GM19351 (cell line): ENCODE data around the gene SPG21.

Source experiments
- ATAC-seq: cut with Tn5 transposase; IDR thresholded peaks from one replicate; pipeline ENCODE4 v1.9.1; 2021; ENCODE audit warnings: mild to moderate bottlenecking, moderate library complexity; ENCODE audit not compliant: unreplicated experiment

The SPG21 gene

DNA sequence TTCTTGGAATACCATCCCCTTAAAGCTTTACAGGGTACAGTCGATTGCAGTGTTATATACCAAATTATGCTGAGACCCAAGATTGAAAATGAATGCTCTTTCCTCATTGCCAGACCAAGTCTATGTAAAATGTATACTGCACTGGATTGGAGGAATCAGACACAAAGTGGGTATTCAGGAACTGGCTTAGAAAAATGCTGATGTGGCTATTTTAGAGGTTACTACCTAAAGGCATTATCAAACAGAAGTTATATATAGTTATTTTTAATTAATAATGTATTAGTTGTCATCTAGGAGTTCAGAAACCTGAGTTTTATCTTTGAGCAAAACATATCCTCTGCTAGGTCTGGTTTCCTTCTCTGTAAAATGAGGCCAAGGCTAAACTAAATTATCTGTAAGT lies 3.6 kb upstream of the SPG21 start:
- no peak for ATAC-seq

- ATAC-seq, result no peak
These were observed 1.9 kb upstream of the SPG21 start for GRCh38 chr15:64991536-64992135.

DNA sequence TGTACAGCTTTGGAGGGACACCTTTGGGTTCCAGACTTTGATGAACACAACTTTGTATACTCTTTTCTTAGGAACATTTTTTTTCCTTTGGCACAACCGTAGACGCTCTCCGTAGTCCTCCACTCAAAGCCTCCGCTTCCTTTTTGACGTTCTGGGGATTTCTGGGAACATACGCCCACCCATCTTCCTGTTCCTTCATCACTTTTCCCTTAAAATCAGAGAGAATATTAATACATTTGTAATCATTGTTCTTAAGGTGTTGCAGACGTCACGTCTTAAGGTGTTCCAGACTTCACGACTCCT lies 405 bp upstream of the SPG21 start:
- ATAC-seq, result no peak

- ATAC-seq, result no peak
These were observed 2.6 kb downstream of the SPG21 start for GRCh38 chr15:64987136-64987535.

DNA sequence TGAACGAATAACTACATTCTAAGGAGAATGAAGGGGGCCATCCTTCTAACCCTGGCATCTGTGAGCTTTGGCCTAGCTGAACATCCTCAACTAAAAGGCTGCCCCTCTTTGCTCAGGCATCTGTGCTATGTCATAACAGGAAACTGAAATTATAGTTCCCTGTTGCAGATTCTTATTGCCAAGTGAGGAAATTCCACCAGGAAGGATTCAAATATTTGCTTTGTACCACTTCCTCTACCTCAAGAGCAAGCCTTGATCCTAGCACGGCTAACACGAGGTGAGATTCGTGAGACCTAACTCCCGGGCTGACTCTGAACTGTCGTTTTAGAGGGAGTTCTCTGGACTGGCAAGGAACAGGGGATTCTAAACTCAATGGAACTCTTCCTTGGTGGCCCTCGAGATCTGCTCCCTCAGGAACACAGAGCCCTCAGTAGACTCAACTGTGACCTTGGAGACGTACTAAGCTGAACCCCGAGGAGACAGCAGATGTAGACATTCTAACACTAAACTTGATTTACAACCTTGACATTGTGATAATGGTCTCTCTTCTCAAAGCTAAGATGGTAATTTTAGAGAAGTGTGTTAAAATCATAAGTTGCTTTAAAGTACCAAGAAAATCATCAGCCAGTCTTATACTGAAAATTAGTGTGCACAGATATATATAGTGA lies 4.2 kb downstream of the SPG21 start:
- ATAC-seq, result no peak

GRCh38 chr15:64982472-64982871 lies 7.2 kb downstream of the SPG21 start:
- ATAC-seq, result no peak

DNA sequence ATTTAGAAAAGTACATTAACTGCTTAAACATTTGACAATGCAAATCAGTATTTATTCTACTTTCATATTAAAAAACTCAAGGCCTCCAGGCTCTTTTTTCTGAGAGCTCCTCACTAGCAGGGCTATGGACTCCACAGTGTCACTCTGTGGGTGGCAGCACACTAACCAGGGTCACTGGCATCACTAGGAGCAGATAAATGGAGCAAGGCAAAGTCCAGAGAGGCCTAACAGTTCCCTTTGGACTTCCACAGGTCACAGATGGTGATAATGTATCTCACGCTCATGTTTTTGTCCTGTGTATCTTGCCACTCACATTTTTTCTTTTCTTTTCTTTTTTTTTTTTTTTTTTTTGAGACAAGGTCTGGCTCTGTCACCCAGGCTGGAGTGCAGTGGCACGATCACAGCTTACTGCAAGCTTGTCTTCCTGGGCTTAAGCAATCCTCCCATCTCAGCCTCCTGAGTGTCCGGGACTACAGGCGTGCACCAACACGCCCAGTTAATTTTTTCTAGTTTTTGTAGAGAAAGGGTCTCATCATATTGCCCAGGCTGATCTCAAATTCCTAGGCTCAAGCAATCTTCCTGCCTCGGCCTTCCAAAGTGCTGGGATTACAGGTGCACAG lies 7.8 kb downstream of the SPG21 start:
- ATAC-seq, result no peak

- ATAC-seq, result no peak
These were observed 10.4 kb downstream of the SPG21 start for GRCh38 chr15:64979252-64979710.

DNA sequence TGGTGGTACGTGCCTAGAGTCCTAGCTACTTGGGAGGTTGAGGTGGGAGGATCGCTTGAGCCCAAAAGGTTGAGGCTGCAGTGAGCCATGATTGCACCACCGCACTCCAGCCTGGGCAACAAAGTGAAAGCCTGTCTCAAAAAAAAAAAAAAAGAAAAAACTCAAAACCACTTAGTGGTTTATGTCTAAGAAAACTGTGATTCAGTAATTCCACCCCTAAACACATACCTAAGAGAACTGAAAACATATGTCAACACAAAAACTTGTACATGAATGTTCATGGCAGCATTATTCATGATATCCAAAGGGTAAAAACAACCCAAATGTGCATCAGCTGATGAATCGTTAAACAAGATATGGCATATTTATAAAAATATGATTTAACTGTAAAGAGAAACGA lies 14.3 kb downstream of the SPG21 start:
- ATAC-seq, result no peak

DNA sequence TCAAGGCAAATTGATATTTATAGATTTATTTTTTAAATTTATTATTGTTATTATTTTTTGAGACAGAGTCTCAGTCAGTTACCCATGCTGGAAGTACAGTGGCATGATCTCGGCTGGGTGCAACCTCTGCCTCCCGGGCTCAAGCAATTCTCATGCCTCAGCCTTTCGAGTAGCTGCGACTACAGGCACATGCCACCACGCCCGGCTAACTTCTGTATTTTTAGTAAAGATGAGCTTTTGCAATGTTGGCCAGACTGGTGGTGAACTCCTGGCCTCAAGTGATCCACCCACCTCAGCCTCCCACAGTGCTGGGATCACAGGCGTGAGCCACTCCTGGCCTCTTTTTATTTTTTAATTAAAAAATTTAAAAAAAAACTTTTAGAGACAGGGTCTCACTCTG lies 19.0 kb downstream of the SPG21 start:
- ATAC-seq, result no peak

DNA sequence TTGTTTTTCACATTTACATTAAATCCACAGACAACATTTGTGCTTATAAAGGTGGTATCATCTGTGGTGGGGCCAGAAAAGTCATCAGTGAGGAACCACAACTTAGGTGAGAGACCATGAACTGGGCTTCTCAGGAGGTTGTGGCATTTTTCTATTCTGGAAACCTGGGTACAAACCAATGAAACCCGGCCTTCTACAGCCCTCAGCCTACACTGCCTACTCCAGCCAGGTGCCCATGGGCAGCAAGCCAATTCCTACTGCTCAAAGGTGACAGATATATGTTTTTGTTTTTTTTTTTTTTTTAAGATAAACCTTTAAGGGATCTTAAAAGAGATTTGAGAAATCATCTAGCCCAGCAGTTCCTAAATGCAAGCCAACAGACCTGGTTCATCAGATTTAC lies 20.3 kb downstream of the SPG21 start:
- ATAC-seq, result no peak

DNA sequence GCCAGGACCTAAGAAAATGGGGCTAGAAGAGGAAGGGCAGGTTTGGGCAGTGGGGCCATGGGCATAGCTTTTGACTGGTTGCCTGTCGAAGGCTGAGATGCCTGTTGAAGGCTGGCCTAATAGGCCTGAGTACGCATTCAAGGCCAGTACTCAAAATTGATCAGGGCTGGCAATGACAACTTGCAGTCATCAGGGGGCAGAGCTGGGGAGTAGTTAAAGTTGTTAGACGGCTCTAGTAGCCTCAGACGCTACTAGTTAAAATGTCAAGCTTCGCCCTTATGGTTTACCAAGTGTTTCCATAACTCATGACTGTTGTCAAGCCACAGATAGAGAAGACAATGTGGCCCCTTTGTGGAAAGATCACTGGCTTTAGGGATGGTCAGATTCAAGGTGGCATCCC lies 28.7 kb downstream of the SPG21 start:
- ATAC-seq, result no peak

DNA sequence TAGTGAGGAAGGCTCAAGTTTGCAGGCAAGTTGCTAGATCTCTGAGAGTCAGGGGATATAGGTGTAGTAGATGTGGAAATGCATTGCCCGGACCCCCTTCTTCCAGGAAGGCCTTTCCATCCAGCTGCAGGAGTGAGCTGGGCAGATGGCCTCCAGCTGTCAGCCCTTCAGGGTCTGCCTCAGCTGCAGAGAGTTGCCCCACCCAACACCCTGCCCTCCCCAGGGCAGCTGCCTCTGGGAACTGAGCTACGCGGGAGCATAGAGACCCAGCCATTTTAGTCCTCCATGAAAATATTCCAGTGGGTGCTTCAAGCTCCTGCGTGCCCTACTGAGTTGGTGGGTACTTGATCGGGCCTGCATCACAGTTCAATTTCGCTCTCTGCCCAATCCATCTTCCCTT lies 29.6 kb downstream of the SPG21 start:
- ATAC-seq, result no peak

DNA sequence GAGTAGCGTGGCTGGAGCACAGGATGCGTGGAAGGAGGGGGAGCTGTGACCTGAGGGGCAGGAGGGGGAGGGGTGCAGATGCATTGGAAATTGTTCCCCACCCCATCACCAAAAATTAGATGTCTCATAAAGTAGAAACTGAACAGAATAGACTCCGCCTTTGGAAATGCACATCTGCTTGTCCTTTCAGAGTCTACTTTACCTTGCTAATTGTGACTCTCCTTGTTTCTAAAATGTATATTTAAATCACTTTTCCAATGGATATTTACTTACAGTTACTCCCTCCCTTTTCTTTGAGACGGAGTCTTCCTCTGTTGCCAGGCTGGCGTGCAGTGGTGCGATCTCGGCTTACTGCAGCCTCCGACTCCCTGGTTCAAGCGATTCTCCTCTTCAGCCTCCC lies 30.6 kb downstream of the SPG21 start:
- no peak for ATAC-seq

DNA sequence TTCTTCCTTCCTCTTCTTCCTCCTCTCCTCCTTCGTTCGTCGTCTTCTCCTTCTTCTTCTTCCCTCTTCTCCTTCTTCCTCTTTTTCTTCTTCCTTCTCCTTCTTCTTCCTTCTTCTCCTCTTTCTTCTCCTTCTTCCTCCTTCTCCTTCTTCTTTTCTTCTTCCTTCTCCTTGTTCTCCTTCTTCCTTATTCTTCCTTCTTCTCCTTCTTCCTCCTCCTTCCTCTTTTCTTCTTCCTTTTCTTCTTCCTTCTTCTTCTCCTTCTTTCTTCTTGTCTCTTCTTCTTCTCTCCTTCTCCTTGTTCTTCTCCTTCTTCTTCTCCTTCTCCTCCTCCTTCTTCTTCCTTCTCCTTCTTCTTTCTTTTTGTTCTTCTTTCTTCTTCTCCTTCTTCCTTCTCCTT lies 35.3 kb downstream of the SPG21 start:
- ATAC-seq, result no peak

- no peak for ATAC-seq
These were observed 37.8 kb downstream of the SPG21 start for GRCh38 chr15:64951777-64952418.

- no peak for ATAC-seq
These were observed 38.8 kb downstream of the SPG21 start for GRCh38 chr15:64950888-64951287.

GRCh38 chr15:64949383-64950186 lies 40.1 kb downstream of the SPG21 start:
- ATAC-seq, result no peak

DNA sequence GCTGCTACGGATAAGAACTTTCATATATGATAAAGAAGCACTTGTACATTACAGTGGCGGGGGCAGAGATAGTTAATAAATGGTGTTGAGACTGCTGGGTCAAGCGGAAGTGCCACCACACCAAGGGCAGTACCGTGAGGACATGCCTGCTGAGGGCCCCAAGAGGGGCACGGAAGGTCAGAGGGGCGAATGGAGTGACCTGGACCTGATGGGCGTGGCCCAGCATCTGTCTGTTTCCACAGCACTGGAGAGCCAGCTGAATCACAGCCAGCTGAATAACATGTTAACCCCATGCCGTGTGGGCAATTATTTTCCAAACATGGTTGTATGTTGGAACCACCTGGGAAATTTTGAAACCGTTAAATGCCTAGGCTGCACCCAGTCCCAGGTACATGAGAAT lies 40.8 kb downstream of the SPG21 start:
- no peak for ATAC-seq

- no peak for ATAC-seq
These were observed 42.5 kb downstream of the SPG21 start for GRCh38 chr15:64947211-64947610.

GRCh38 chr15:64944961-64945360 lies 44.8 kb downstream of the SPG21 start:
- ATAC-seq, result no peak
